Stimulated activated CD8-positive, alpha-beta memory T cell treated with anti-CD3 and anti-CD28 coated beads, Interleukin-7, amount 100 ng/mL, for 48 hours (primary cell): ENCODE measurements around the gene DTX1.
"Not testable (repeated sequence)": the region's sequence is repeated elsewhere in the genome, so short reads cannot be mapped to it uniquely, and the experiment has no call there.

Experiments
- DNase-seq, 2 donors: peaks; one replicate each; pipeline ENCODE4 v3.0.0-alpha.2; 2020; ENCODE audit warnings: low read depth in 1 of 2; ENCODE audit errors: extremely low read depth in 1 of 2

DTX1 gene

DNA sequence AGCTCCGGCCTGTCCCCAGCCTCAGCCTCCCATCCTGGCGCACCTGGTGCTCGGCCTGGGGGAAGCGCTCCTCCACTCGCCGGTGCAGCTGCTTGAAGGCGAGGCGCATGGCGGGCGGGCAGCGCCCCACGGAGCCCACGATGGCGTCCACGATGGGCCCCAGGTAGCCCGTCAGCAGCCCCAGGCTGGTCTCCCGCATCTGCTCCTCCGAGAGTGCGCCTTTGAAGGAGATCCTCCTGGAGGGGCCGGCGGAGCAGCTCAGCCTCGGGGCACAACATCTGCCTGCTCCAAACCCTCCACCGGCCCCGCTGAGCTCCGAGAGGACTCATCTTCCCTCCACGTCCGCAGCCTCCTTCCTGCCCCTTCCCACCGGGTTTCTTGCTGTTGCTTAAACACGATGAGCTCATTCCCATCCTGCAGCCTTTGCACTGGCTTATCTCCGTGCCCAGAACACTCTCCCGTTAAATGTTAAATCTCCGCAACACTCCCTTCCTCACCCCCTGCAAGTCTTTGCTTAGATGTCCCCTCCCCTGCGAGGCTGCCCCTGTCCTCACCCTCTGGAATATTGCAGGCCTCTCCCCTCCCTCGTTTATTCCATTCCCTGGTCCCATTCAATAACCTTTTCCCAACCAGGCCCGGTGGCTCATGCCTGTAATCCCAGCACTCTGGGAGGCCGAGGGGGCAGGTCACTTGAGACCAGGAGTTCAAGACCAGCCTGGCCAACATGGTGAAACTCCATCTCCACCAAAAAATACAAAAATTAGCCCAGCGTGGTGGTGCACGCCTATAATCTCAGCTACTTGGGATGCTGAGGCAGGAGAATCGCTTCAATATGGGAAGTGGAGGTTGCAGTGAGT is 55.7 kb downstream of the DTX1 start:
- DNase-seq: no peak

DNA sequence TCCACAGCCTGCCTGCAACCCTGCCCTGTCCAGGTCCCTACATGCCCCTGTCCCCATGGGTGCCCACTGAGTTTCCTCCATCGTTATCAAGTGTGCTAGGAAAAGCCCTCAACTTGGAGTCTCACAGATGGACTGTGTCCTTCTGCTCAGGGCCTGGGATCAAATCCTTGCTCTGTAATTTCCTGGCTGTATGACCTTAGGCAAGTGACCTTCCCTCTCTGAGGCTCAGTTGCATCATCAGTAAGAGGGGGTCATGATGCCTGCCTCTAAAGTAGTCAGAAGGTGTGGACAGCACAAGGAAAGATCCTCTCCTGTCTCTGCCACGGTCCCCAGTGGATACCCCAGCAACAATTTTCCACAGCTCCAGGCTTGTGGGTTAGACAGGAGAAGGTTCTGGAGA is 56.9 kb downstream of the DTX1 start:
- no peak for DNase-seq

DNA sequence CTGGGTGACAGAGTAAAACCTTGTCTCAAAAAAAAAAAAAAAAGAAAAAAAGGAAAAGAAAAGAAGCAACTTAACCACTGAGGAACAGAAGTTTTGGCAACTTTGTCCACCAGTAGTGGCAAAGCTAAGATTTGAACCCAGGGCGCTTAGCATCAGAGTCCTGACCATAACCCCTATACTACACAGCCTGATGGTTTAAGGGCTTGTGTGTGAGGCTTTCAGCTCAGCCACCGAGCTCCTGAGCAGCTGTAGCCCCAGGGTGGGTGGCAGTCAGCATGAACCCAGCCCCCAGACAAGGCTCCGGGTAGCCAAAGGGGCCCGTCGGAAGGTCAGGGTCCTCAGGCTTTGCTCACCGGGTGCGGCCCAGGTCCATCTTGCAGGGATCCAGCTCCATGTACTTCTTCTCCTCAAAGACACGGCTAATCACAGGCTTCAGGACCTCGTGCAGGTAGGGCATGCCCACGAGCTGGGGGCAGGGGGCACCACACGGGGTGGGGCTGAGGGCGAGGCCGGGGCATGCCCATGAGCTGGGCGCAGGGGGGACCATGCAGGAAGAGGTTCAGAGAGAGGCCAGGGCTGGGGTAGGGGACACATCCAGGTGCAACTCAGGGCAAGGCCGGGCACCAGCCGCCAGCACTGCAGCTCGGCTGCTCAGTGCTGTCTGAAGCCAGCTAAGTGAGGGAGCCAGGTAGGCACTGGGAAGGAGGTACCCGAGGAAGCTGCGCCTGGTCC is 58.1 kb downstream of the DTX1 start:
- DNase-seq: no peak

DNA sequence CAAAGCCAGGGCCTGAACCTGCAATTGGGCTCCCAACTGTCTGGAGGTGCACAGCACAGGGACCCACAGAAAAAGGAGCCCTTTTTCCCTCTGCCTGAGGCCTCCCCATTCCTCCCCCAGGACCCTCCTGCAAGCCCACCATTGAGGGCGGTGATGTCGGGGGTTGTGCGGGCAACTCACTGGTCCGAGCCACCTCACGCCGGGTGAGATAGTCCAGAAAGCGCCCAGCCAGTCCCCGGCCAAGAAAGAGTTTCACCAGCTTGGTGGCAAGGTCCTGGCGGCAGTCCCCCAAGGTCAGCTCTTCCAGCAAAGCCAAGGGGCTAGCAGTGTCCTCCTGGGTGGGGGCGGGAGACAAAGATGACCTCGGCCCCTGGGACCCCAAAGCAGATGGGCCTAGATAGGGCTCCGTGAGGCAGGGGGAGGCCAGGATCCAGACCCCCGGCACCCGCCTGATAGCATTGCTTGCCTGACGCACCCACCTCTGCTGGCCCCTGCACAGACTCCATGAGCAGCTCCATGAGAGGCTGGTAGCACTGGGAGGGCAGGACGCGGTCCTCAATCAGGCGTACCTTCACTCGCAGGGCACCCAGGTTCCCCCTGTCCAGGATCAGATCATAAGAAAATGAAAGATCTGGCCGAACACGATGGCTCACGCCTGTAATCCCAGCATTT is 59.1 kb downstream of the DTX1 start:
- no peak for DNase-seq

DNA sequence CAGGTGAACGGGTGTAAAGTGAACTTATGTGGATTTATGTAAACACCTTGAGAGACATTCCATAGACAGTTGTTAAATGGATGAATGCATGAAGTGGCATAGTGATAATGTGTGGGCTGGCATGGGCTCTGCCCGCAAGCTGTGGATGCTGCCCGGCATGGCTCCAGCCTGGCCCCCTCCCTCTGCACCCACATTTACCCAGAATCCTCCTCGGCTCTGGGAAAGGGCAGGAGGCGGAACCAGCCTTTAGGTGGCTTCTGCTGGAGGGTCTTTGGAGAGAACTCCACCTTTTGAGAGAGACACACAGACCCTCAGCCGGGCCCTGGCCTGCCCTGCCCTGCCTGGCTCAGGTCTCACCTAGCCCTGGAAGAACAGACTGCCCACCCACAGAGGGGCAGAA is 60.3 kb downstream of the DTX1 start:
- DNase-seq: no peak

DNA sequence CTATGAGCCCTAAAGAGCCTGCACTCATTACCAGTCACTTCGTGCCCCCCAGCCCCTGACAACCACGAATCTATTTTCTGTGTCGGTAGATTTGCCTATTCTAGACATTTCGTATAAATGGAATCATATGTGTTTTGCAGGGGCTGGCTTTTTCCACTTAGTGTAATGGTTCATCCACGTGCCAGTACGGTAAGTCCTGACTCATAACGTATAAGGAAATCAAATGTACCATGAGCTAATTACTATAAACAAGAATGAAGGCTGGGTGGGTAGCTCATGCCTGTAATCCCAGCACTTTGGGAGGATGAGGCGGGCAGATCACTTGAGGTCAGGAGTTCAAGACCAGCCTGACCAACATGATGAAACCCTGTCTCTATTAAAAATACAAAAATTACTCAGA is 61.2 kb downstream of the DTX1 start:
- not testable (repeated sequence) for DNase-seq

DNA sequence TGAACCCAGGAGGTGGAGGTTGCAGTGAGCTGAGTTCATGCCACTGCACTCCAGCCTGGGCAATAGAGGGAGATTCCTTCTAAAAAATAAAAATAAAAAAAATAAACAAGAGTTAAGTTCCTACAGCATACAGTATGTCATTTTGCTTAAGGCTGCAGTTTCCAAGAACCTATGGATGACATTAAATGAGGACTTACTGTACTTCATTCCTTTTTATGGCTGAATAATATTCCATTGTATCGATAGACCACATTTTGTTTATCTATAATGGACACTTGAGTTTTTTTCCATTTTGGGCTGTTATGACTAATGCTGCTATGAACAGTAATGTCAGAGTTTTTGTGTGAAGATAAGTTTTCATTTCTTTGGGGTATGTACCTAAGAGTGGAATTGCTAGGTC is 61.6 kb downstream of the DTX1 start:
- DNase-seq: no peak

DNA sequence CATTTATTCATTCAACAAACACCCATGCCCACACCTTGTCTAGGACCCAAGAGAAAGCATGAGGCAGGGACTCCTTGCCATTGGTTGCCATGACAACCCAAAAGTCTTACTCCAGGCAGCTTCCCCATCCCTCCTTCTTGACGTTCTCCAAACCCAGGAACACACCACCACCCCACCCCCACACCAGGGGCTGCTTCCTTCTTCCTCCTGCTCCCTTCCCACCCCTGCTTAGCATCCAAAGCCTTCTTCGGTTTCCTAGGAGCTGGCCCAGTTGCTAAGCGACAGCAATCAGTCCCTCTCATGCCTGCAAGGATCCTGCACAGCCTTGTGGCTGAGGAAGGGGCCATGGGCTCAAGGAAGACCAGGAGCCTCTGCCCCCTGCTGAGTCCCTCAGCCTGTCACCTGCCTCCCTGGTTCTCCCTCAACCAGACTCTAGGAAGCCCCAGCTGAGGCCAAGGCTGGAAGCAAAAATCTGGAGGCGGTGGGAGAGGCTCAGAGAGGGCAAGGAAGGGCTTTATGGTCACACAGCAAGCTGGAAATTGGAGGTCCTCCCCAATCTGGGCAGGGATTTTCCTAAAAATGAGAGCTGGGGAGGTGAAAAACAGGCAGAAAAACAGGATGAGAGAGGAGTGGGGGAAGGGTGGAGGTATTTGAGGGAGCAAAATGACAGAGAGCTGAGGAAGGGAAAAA is 63.6 kb downstream of the DTX1 start:
- no peak for DNase-seq

DNA sequence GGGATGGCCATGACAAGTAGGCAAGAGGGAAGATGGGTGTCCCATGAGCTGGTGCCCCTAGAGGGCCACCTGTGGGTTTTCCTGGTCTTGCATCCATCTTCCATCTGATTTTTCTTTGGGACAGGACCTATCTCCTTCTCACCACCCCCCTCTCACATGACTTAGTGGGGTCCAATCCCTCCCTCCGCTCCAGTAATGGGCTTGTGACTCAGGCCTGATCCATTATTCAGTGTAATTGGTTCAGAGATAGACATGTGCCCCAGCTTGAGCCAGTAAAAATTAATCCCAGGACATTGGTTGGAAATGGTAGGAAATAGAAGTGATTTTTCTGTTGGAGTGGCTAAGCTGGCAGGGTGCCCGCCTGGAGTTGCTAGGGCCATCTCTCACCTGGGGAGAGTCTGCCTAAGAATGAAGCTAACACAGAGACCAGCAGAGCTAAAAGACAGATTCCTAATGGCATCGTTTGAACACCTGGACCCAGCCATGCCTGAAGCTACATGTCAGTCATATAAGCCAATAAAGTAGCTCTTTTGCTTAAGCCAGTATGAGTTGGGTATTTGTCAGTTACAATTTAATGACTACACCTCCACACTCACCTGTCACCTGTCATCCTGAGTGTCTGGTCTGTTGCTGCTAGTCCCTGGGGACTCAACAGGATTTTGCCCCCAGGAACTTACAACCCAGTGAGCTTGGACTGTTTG is 64.3 kb downstream of the DTX1 start:
- DNase-seq: no peak

DNA sequence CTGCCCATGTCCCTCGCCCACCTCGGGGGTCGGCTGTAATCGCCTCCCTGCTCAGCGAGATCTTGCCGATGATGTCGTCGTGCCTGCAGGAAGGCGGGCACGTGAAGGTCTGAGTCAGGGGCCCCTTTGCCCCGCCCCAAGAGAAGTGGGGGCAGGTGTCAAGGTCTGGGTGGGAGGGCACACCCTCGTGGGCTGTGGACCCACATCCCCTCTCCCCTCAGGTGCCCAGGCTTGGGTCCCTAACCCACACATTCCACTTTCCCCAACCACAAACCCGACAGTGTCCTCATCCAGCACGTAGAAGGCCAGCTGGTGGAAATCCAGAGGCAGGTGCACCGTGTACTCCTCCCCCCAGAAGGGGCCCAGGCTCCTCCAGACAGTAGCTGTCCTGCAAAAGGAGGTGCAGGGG is 71.3 kb downstream of the DTX1 start:
- no peak for DNase-seq

DNA sequence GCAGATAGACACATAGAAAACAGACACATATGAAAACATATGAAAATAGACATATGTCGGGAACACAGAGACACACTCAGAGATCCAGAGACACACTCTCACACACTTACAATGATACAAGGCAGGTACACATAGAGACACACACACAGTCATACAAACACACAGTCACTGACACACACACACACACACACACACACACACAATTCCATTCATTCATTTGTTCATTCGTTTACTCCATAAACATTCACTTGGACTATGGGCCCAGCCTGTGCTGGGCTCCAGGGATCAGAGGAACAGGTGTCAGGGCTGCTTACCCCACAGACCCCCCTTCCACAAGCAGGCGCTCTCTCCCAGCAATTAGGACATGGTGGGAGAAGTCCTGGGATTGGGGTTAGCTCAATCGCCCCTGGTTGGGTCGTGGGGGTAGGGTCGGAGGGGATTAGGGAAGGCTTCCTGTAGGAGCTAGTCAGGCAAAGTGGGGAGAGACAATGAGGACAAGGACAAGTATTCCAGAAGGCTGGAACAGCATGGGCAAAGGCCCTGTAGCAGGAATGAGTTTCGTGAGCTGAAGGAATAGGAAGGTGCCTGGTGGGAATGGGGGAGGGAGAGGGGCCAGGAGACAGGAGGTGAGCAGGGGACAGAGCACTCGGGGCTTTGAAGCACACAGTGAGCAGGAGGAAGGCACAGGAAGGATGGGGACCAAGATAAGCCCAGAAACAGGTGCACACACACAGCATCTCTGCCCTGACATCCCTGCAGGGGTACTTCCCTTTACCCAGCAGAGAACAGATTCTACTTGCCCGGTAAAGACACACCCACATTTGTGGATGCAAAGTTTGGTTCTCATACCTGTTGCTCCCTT is 72.5 kb downstream of the DTX1 start:
- DNase-seq: no peak

DNA sequence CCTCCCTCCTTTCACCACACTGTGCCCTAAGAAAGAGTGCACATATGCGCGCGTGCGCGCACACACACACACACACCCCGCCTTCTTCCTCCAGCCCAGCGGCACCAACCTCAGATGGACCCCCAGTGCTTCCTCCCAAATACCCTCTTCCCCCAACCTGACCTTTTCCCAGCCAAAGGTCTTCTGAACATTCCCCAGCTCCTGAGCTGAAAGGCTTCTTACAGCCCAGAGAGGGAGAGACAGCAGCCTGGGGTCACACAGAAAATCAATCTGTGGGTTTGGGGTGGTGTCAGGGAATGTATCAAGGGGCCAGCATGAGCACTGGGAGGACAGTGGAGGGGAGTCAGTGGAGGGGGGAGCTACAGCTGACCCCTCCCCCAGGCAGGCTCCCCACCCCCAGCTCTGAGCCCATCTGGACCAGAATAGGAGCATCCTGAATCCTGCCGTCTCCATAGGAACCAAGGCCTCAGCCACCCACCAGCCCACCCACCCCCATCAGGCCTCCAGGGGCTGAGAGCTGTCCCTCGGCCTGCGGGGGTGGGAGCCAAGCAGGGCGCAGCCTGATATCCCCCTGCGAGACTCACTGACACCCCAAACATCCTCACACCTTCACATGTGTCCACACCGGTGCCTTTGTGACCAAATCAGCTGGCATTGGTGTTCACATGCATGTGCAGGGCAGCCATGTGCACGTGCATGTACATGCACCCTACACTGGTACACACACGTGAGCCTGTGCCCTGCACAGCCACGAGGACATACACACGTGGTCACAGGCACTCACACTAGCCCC is 73.3 kb downstream of the DTX1 start:
- no peak for DNase-seq

DNA sequence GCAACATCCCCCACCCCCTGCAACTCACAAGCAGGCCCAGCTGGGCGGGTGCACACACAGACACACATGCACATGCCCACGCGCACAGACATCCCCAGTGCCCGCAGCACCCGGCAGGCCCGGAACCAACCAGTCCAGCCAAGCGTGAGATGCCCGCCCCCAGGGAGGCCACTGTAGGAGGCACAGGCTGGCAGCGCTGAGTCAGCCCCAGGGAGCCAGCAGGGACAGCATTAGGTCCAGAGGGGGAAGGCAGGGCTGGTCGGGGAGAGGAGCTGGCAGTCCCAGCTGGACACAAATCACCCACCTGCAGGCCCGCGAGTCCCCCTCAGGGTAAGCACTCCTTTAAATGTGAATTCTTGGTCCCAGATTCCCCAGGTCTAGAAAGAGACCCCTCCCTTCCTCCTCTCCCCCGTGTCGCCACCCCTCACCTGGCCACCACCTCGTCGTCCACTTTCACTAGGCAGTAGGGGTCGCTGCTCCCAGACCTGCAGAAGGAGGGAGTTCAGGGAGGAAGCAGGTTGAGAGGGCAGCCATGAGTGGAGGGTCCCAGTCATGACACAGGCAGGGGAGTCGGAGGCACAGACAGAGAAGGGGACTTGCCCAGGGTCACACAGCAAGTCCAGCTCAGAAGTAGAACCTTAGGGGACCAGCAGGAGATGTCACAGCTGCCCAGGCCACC is 74.1 kb downstream of the DTX1 start:
- DNase-seq: no peak

DNA sequence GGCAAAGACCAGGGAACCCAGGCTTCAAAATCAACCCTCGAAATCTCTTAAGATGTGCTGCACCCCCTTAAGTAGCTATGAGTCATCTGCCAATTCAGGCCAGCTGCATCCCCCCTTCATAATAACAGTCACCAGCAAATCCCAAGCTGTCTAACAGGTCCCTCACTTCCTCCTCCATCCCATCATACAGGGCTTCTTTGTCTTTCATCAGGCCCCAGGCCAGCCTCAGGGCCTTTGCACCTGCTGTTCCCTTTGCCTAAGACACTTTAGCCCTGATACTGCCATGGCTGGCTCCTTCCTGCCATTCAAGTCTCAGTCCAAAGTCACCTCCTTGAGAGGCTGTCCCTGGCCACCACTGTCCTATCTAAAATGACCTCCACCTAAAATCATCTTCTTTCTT is 75.0 kb downstream of the DTX1 start:
- DNase-seq: no peak

DNA sequence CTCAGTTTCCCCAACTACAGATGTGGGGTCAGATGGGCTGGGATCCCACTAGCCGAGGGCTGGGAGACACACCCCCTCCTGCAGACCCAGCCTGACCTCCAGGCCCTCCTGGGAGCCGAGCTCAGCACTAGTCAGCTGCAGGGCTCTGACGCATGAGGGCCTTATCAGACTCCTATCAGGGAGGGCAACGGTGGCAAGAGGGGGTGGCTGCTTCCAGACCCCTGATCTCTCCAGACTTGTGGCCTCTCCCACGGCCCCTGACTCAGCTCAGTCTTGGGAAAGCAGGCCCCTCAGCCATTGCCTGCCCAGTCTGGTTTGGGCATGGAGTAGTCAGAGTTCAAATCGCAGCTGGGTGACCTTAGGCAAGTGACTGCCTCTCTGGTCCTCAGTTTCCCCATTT is 76.5 kb downstream of the DTX1 start:
- no peak for DNase-seq

DNA sequence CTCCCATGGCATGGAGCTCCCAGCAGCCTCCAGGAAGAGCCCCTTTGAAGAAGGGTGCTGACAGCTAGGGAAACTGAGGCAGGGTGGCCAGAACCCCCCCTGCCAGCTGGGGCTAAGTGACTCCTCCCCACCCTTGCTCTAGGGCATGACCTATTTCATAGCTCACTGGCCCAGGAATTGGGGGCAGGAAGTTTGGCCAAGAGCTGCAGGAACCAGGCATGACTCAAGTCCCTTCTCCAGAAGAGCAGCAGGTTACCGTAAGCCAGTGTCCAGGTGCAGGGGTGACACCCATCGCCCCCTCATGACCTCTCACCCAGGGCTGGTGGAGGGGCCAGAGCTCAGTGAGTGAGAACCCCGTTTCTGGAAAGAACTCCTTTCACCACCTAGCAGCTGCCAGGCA is 77.1 kb downstream of the DTX1 start:
- DNase-seq: no peak

DNA sequence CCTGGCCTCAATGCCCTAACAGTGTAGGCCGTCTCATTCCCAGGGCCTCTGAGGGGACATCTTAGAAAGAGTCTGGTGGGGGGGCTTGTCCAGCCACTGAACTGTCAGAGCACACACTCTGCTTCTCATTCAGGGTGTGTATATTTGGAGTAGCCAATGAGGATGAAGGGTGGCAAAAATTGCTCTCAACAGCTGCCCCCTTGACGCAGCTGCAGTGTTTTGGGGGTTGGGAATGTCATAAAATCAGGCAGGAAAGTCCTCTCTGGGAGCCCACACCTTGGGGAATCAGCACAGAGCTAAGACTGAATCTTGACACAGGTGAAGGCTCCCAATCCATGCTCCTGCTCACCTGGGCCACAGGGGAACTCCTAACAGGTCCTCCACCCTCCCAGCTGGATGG is 77.5 kb downstream of the DTX1 start:
- no peak for DNase-seq

DNA sequence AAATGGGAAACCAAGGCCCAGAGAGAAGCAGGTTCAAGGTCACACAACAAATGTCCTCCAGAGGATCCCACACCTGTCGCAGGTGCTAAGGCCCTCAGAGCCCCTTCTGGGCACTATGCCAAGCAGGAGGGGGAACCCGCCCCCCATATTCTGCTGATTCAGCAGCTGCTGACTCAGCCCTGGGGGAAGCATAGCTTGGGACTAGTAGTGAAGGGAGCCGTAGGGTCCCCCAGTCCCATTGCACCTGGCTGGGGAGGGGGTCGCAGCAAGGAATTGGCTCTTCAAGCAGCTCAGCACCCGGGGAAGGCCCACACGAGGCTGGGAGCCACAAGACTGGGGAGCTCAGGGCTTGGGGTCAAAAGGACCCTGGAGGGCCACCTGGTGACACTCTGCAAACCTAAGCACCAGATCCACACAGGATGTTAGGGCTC is 78.0 kb downstream of the DTX1 start:
- DNase-seq: no peak
